ENCODE measurements around the gene HARS2. TPM values are rescaled to one million over a fixed set of nuclear protein-coding genes. Genes with fewer than 3 reads are reported as not detected.

The HARS2 gene
- total RNA-seq, 4 donors from 2014 or later: 25.2 to 36.0 (median 27.0) TPM

DNA sequence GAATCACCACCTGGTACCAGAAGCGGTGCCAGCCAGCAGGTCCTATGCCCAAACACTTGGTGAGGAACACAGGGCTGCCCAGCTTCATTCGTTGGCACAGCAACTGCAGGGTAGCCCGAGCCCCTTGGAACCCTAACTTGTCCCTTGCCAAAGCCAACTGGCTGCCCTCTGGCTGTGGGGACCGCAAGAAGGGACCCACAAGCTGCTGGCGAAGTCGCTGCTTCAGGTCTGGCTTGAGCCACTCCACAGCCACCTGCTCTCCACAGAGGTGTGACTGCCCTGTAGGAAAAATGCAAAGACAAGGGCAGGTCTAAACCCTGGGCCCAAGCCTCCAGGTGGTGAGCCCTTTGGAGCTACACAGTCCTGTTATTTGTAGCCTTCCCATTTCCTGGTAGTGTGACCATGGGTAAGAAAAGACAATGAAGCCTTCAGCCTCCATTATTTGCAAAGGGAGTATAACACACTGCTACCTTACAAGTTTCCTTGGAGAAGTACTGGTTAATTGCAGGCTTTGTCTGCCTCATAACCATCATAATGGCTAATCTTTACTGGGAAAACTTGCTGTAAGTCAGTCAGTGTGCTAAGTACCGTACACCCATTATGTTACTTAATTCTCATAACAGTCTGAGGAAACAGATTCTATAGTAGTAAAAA is 19.7 kb upstream of the HARS2 start:
- intact Hi-C loops (cut with DNase I; ENCODE audit: low total_unique reads): no loop called here
- H3K27ac ChIP-seq: no peak overlapping the region
- DNase-seq: no peak
- in situ Hi-C loops (cut with MboI; ENCODE audit: low sequenced_read_pairs in 4 of 4): loop anchor here in 1 of 4 donors (25.0 kb wide), 1 partner anchor 259 kb away; the partner anchor contains the start of gene ANKHD1
- TF ChIP-seq, protein P1, sequence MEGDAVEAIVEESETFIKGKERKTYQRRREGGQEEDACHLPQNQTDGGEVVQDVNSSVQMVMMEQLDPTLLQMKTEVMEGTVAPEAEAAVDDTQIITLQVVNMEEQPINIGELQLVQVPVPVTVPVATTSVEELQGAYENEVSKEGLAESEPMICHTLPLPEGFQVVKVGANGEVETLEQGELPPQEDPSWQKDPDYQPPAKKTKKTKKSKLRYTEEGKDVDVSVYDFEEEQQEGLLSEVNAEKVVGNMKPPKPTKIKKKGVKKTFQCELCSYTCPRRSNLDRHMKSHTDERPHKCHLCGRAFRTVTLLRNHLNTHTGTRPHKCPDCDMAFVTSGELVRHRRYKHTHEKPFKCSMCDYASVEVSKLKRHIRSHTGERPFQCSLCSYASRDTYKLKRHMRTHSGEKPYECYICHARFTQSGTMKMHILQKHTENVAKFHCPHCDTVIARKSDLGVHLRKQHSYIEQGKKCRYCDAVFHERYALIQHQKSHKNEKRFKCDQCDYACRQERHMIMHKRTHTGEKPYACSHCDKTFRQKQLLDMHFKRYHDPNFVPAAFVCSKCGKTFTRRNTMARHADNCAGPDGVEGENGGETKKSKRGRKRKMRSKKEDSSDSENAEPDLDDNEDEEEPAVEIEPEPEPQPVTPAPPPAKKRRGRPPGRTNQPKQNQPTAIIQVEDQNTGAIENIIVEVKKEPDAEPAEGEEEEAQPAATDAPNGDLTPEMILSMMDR (IDR thresholded peaks at IDR 0.05 in 4 of 5, conservative IDR thresholded peaks at IDR 0.05 in 1 of 5): no peak
- no peak for TF ChIP-seq POLR2A (IDR thresholded peaks at IDR 0.05)
- H3K27me3 ChIP-seq: no peaks in the 10 kb centered on the region
- no peaks in the 10 kb centered on the region for H3K9me3 ChIP-seq
- no peak for ATAC-seq
- no peak overlapping the region for H3K4me3 ChIP-seq
- no peaks in the 10 kb centered on the region for H3K4me1 ChIP-seq
- H3K36me3 ChIP-seq: peaks cover 0 to 75% of the 10 kb centered on the region in 2 donors

DNA sequence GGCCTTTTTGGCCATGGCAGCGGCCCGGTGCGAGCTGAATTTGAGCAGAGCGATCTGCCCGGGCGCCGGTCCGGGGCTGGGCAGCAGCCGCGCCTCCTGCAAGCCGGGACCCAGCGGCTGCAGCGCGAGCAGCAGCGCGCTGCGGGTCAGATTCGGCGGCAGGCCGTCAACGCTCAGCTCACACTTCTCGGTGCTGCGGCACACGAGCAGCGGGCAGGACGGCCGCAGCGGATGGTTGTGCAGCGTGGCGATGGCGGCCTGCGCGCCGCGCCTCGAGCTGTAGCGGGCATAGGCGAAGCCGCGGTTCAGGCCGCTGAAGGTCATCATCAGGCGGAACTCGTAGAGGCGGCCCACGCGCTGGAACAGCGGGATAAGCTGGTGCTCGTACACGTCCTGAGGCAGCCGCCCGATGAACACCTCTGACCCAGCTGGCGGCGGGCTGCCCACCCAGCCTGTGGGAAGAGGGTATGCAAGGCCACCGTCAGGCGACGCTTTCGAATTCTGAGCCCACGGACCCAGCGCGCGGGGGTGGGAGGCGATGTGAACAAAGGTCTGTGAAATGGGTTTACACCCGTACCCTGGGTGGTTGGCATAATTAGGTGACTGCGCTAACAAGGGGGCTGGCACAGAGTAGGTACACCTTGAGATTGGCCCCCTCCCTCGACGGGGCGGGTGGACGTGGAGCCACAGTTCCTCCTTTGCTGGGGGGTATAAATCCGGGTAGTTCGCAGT is 18.6 kb upstream of the HARS2 start:
- Histone ChIP-seq H3K27ac (no peak overlapping the region), H3K4me3 (no peak overlapping the region), H3K27me3 (no peaks in the 10 kb centered on the region), H3K9me3 (no peaks in the 10 kb centered on the region), H3K36me3 (peaks cover 0 to 76% of the 10 kb centered on the region in 2 donors), H3K4me1 (no peaks in the 10 kb centered on the region)
- TF ChIP-seq POLR2A (IDR thresholded peaks at IDR 0.05): no peak
- TF ChIP-seq, protein P1 (IDR thresholded peaks at IDR 0.05 in 4 of 5, conservative IDR thresholded peaks at IDR 0.05 in 1 of 5): no peak
- intact Hi-C loops (cut with DNase I; ENCODE audit: low total_unique reads) (no loop called here), in situ Hi-C loops (cut with MboI; ENCODE audit: low sequenced_read_pairs in 4 of 4) (loop anchor here in 1 of 4 donors (25.0 kb wide), 1 partner anchor 260 kb away; the partner anchor contains the start of gene ANKHD1)
- ATAC-seq: no peak
- no peak for DNase-seq

DNA sequence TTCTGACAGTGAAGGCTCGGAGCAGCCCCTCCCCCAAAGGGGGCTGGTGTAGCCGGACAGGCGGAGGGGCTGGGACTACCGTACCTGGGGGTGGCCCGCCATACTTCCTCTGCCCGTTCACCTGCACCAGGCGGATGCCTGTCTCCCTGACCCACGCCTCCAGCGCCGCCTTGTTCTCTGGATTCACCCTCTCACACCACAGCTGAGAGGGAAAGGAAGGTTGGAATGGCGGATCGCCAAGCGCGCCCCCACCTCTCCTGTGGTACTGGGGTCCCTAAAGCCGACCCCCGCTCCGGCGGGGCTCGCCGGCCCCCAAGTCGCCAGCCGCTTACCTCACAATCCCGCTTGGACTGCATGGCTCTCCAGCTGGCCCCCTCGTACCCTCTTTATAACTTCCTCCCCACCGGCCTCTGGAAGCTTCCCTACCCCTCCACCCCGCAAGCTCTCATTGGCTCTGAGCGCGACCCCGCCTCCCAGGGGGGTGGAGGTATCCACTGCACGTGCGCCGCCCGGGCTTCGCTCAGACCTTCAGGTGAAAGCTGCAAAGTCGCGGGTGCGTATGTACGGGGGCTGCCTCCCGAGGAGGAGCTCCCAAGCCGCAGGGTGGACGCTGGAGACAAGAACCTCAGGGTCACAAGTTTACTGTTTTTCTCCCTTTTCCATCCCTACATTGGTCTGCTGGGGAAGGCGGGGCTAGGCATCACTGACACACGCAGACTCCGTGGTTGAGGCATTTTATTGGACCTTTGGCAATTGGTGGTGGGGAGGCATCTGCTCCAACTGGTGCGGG is 17.9 kb upstream of the HARS2 start, which contains the start of gene DND1:
DND1 (minus strand) TSS at position 390 of the 790 bp plus-strand sequence; CDS start at position 356, 34 bp downstream.
- no peaks in the 10 kb centered on the region for H3K27me3 ChIP-seq
- H3K4me3 ChIP-seq: no peak within 1 kb of the TSS
- H3K4me1 ChIP-seq: no peaks in the 10 kb centered on the region
- H3K27ac ChIP-seq: no peak within 1 kb of the TSS
- DNase-seq (no peak), ATAC-seq (no peak)
- no peaks in the 10 kb centered on the region for H3K9me3 ChIP-seq
- in situ Hi-C loops (cut with MboI; ENCODE audit: low sequenced_read_pairs in 4 of 4): loop anchor here in 1 of 4 donors (25.0 kb wide), 1 partner anchor 261 kb away; the partner anchor contains the start of gene ANKHD1
- TF ChIP-seq POLR2A (IDR thresholded peaks at IDR 0.05): no peak
- TF ChIP-seq, protein P1 (IDR thresholded peaks at IDR 0.05 in 4 of 5, conservative IDR thresholded peaks at IDR 0.05 in 1 of 5): no peak
- intact Hi-C loops (cut with DNase I; ENCODE audit: low total_unique reads): no loop called here
- peaks cover 0 to 76% of the 10 kb centered on the region in 2 donors for H3K36me3 ChIP-seq

DNA sequence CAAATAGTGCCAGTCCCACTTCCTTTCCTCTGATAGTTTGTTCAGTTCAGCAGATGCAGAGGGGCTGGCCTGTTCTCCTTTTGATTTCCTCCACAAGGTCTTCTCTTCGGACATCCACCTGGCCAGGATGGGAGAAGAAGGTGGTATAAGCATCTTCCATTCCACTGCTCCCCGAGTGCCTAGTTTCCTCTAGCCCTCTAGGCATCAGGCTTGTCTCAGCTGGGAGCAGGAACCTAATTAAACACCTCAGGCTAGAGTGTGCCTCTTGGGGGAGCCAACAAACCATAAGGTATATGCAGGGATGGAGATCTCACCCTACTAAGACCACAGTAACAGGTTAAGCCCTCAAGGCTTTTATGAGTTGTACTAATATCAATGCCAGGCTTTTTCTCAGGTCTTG is 17.0 kb upstream of the HARS2 start:
- in situ Hi-C loops (cut with MboI; ENCODE audit: low sequenced_read_pairs in 4 of 4): loop anchor here in 1 of 4 donors (25.0 kb wide), 1 partner anchor 262 kb away; the partner anchor contains the start of gene ANKHD1
- Histone ChIP-seq H3K9me3 (no peaks in the 10 kb centered on the region), H3K27me3 (no peaks in the 10 kb centered on the region), H3K4me3 (no peak overlapping the region), H3K27ac (no peak overlapping the region), H3K36me3 (peaks cover 0 to 70% of the 10 kb centered on the region in 2 donors), H3K4me1 (no peaks in the 10 kb centered on the region)
- intact Hi-C loops (cut with DNase I; ENCODE audit: low total_unique reads): no loop called here
- DNase-seq: no peak
- ATAC-seq: no peak
- TF ChIP-seq, protein P1 (IDR thresholded peaks at IDR 0.05 in 4 of 5, conservative IDR thresholded peaks at IDR 0.05 in 1 of 5): no peak
- no peak for TF ChIP-seq POLR2A (IDR thresholded peaks at IDR 0.05)
